ENCODE results near the gene CBX7.

DNA sequence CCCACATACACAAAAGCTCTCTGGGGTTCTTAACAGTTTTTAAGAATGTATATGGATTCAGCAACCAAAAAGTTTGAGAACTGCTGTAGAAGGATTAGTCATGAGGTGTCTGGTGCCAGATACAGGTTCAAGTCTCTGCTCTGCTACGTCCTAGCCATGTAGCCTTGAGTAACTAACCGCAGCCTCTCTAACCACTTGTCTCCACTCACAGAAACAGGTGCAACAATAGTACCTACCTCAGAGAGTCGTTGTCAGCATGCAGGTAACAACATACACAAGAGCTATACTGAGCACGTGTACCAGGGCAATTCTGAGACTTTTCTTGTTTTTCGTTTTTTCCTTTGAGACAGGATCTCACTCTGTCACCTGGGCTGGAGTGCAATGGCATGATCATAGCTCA is 26.9 kb downstream of the CBX7 start:
- TF ChIP-seq, protein P1, sequence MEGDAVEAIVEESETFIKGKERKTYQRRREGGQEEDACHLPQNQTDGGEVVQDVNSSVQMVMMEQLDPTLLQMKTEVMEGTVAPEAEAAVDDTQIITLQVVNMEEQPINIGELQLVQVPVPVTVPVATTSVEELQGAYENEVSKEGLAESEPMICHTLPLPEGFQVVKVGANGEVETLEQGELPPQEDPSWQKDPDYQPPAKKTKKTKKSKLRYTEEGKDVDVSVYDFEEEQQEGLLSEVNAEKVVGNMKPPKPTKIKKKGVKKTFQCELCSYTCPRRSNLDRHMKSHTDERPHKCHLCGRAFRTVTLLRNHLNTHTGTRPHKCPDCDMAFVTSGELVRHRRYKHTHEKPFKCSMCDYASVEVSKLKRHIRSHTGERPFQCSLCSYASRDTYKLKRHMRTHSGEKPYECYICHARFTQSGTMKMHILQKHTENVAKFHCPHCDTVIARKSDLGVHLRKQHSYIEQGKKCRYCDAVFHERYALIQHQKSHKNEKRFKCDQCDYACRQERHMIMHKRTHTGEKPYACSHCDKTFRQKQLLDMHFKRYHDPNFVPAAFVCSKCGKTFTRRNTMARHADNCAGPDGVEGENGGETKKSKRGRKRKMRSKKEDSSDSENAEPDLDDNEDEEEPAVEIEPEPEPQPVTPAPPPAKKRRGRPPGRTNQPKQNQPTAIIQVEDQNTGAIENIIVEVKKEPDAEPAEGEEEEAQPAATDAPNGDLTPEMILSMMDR (conservative IDR thresholded peaks at IDR 0.05; ENCODE audit: low read depth, low read length): no peak
- TF ChIP-seq POLR2A (IDR thresholded peaks at IDR 0.05; ENCODE audit: low read depth, low read length) (no peak), MAFK (IDR thresholded peaks at IDR 0.05; ENCODE audit: low read depth, low read length) (no peak), BHLHE40 (IDR thresholded peaks at IDR 0.05; ENCODE audit: low read depth, low read length) (no peak), CEBPB (IDR thresholded peaks at IDR 0.05; ENCODE audit: low read depth, low read length) (no peak)
- TF ChIP-seq, protein P2, sequence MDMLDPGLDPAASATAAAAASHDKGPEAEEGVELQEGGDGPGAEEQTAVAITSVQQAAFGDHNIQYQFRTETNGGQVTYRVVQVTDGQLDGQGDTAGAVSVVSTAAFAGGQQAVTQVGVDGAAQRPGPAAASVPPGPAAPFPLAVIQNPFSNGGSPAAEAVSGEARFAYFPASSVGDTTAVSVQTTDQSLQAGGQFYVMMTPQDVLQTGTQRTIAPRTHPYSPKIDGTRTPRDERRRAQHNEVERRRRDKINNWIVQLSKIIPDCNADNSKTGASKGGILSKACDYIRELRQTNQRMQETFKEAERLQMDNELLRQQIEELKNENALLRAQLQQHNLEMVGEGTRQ (IDR thresholded peaks at IDR 0.05; ENCODE audit: low read depth, low read length): no peak

Data from IMR-90 (cell line).